ENCODE data around the gene HABP4.

HABP4 gene

DNA sequence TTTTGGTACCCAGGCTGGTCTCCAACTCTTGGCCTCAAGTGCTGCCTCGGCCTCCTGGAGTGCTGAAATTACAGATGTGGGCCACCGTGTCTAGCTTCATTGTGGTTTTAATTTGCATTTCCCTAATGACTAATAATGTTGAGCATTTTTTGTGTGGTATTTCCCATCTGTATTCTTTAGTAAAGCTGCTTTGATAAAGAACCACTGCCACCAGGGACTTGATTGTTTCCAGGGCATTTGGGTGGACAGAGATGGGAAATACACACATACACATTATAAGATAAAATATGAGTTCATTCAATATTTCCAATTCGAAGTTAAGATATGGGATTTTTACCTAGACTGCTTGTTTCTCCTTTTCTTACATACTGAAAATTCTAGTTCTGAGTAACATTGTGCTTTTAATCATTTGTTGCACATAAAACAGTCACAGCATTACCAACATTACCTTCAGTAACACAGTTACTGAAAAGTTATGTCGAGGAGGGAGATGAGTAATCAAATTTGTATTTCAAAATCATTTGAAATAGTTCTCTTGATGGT lies 28.9 kb downstream of the HABP4 start:
- DNase-seq (ENCODE audit: low read depth in 3 of 3) = peak in 1 of 3 experiments; percentile 18

DNA sequence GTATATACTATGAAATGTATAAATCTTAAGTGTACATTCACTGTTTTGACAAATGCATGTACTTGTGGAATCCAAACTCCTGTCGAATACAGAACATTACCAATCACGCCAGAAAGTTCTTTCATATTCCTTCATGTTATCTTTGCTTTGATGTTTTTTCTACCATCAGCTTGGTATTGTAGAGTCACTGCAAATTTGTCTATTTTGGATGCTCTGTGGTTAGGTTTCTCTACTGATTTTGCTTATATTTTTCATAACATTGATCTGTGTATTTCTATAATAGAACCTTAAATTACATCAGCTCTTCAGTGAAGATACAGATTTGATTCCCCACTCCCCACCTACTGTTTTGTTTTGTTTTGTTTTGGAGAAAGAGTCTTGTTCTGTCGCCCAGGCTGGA lies 30.8 kb downstream of the HABP4 start:
- no peak for DNase-seq (ENCODE audit: low read depth in 3 of 3)

DNA sequence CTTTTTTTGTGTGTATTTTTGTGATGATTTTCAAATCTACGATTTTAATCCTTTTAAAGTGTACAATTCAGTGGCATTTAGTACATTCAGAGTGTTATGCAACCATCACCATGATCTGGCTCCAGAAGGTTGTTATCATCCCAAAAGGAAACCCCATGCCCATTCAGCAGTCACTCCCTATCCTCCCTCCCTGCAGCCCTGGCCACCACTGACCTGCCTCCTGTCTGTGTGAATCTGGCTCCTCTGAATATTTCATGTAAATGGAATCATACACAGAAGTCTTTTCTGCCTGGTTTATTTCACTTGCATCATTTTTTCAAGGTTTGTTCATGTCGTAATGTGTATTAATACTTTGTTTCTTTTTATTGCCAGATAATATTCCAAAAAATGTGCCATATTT lies 32.5 kb downstream of the HABP4 start:
- no peak for DNase-seq (ENCODE audit: low read depth in 3 of 3)

- no peak for DNase-seq (ENCODE audit: low read depth in 3 of 3)
These were observed 33.2 kb downstream of the HABP4 start for GRCh38 chr9:96483197-96483596.

GRCh38 chr9:96483733-96484390 lies 33.9 kb downstream of the HABP4 start:
- no peak for DNase-seq (ENCODE audit: low read depth in 3 of 3)

GRCh38 chr9:96484521-96484931 lies 34.6 kb downstream of the HABP4 start:
- no peak for DNase-seq (ENCODE audit: low read depth in 3 of 3)

GRCh38 chr9:96485280-96485679 lies 35.3 kb downstream of the HABP4 start:
- DNase-seq (ENCODE audit: low read depth in 3 of 3) = no peak

DNA sequence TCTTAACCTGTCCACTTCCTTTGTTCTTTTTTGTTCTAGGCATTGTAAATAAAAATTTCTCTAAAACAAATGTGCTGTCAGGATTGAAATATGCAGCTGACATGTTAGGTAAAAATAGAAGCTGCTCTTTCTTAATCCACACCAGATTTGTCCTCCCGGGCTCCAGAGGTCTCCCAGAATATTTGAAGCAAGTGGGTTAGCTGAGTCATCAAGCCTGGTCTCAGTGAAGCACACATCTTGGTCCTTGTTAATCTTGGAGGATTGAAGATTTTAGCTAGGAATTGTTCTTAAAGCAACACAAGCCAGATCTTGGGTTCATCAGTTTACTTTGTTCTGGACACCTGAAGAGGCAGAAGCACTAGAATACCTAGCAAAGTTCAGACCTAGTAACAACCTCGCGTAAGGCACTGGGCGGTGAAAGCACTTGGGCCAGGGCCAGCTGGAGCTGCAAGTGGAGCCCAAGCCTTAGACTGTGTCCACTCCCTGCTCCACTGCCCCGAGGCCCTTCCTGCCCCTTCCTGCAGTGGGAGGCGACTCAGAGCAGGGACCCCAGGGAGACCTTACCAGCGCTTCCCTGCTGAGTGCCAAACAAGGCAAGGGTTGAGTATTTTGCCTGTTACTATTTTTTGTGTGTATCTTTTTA lies 36.5 kb downstream of the HABP4 start:
- DNase-seq (ENCODE audit: low read depth in 3 of 3) = no peak

DNA sequence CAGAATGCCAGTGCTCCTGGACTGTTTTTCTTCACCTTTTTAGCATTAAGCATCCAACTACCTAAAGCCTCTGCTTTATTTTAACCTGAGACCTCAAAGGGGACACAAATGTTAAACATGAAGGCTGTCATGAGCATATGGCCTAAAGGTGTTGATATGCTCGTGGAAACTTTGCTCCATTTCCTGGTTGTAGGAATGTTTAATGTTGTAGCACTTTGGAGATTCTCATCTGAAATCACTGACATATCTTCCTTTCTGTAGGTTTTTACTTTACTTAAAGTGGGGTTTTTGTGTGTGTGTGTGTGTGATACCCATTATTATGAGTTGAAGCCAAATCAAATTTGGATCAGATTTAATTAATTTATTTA lies 37.0 kb downstream of the HABP4 start:
- DNase-seq (ENCODE audit: low read depth in 3 of 3) = no peak

DNA sequence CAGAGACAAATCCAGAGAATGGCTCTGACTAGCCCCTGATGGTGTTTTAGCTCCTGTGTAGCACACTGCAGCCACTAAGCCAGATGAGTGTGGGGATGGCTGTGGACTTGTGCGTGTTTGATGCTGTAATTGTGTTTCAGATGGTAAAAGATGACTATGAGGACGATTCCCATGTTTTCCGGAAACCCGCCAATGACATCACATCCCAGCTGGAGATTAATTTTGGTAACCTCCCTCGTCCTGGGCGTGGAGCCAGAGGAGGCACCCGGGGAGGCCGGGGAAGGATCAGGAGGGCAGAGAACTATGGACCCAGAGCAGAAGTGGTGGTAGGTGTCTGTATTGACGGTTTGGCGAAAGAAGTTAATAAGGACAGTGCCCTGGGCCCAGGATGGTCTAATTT lies 38.0 kb downstream of the HABP4 start:
- DNase-seq (ENCODE audit: low read depth in 3 of 3) = no peak

DNA sequence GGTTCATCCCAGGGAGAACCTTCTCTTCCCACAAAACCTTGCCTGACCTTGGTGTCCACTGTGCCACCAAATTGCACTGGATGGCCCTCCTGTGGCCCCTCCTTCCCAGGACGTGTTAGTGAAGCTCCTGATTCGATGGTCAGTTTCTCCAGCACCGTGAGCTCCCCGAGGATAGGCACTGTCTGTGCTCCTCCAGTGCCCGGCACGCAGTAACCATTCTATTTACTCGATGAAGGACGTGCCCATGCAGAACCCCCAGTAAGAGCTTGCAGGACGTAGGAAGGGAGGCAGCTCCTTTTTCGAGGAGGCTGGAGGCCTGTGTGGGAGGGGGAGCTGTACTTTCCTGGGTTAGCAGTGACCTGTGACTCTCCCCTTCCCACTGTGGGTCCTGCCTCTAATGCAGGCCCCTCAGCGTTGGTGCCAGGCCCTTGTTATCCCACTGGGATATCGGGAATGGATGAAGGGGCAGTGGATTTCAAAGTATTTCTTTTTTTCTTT lies 39.6 kb downstream of the HABP4 start:
- no peak for DNase-seq (ENCODE audit: low read depth in 3 of 3)

- no peak for DNase-seq (ENCODE audit: low read depth in 3 of 3)
These were observed 40.6 kb downstream of the HABP4 start for GRCh38 chr9:96490534-96491078.

- peak in 2 of 3 experiments; percentile 12 to 16 for DNase-seq (ENCODE audit: low read depth in 3 of 3)
These were observed 41.3 kb downstream of the HABP4 start for GRCh38 chr9:96491079-96491879.

DNA sequence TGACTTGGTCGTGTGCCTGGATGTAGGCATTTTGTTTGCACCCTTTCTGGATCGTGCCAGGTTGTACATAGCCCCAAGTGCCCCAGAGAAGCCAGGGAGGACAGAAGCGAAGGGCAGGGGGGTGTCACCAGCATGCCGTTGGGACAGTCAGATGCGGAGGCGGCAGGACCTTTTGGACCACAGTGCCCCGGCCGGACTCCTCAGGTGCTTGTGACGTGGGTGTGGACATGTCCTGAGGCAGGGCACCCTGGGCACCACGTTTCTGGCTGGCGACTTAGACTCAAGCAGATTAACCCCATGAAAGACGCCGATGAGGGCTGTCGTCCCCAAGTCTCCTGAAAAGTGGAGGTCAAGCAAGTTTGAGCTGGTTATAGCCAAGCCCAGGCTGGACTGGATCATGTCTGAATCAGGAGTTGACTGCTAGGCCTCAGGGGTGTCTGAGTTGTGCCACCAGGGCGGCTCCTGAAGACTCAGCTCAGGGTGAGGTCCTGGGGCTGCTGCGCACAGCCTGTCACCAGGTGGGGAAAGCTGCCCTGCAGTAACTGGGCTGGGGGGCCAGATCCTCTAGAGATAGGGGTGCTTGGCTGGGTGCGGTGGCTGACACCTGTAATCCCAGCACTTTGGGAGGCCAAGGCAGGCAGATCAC lies 42.0 kb downstream of the HABP4 start:
- no peak for DNase-seq (ENCODE audit: low read depth in 3 of 3)

GRCh38 chr9:96492993-96493531 lies 43.1 kb downstream of the HABP4 start:
- DNase-seq (ENCODE audit: low read depth in 3 of 3) = no peak

DNA sequence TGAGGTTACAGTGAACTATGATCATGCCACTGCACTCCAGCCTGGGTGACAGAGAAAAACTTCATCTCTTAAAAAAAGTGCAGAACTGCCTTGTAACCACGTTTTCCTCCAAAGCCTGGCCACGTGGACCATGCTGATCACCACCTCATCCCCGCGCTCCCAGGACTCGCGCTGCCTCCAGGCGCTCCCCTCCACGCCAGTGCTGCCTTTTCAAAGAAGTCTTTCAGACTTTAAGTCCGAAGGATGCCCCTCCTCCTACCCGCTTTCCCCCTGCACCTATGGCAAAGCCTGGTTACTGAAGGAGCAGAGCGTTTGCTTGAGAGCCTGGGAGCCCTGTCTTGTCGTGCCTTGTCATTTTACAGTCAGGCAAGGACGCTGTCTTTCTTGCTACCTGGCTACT lies 43.8 kb downstream of the HABP4 start:
- DNase-seq (ENCODE audit: low read depth in 3 of 3) = no peak

GRCh38 chr9:96494215-96494800 lies 44.3 kb downstream of the HABP4 start:
- no peak for DNase-seq (ENCODE audit: low read depth in 3 of 3)

DNA sequence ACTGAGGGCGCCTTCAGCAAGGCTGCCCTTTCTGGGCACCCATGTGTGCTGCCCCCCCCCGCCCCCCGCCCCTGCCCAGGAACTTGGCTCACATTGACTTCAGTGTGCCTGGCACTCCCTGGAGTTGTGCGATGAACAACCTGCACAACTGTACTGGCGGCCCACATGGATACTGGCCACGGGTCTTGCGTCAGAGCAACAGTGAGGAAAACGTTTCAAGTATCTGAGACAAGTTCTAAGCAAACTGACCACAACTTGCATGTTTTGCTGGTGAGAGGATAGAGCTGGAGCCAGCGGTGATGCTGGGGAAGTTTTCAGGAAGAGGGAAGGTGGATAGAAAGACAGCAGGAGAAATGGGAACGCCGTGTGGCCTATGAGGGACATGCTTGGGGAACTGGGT lies 45.4 kb downstream of the HABP4 start:
- DNase-seq (ENCODE audit: low read depth in 3 of 3) = no peak

GRCh38 chr9:96496368-96497116 lies 46.6 kb downstream of the HABP4 start:
- DNase-seq (ENCODE audit: low read depth in 3 of 3) = no peak

DNA sequence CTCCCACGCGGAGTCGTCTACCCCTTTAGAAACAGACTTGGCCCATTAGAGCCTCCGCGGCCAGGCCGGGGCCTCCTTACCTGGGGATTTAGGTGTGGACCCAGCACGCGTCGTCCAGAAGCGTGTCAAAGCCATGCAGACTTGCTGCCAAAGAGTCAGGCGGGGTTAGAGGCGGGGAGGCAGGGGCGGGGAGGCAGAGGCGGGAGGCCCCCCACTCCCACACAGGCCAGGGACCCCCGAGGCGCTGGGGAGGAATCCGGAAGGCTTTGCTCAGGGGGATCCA lies 47.1 kb downstream of the HABP4 start:
- DNase-seq (ENCODE audit: low read depth in 3 of 3) = no peak

- no peak for DNase-seq (ENCODE audit: low read depth in 3 of 3)
These were observed 48.8 kb downstream of the HABP4 start for GRCh38 chr9:96498796-96499195.
